HepG2 (cell line): ENCODE measurements around the gene RAD51D.

ENCODE experiments used
- LBX2 ChIP-seq: sonication (generic); formaldehyde crosslinking; IDR thresholded peaks from 2 replicates; pipeline ENCODE4 v1.5.0; 2020; ENCODE audit warnings: missing genetic modification reagents, mild to moderate bottlenecking, borderline replicate concordance
- MAFG ChIP-seq: sonication (generic); formaldehyde crosslinking; IDR thresholded peaks from 2 replicates; pipeline ENCODE4 v1.5.1; 2020; ENCODE audit warnings: mild to moderate bottlenecking, missing genetic modification reagents
- SMAD1 ChIP-seq: sonication (generic); formaldehyde crosslinking; IDR thresholded peaks from 2 replicates; pipeline ENCODE4 v1.4.0; 2020; ENCODE audit warnings: missing genetic modification reagents, low read depth, mild to moderate bottlenecking, borderline replicate concordance
- SOX6 ChIP-seq, 2 experiments: fragments of 450-650 bp in 1 of 2; sonication (generic) in 1 of 2; formaldehyde crosslinking in 1 of 2; IDR thresholded peaks; 2 replicates each; pipeline versions ENCODE4 v1.4.0 to v1.6.1; 2017 to 2020; ENCODE audit warnings: antibody characterized with exemption in 1 of 2, mild to moderate bottlenecking in 1 of 2, missing genetic modification reagents in 1 of 2
- THAP8 ChIP-seq: sonication (generic); formaldehyde crosslinking; IDR thresholded peaks from 2 replicates; pipeline ENCODE4 v1.5.1; 2020; ENCODE audit warnings: missing genetic modification reagents, mild to moderate bottlenecking, borderline replicate concordance
- ZNF138 ChIP-seq: sonication (generic); formaldehyde crosslinking; IDR thresholded peaks from 2 replicates; pipeline ENCODE4 v1.5.0; 2020; ENCODE audit warnings: mild to moderate bottlenecking, low read depth, missing genetic modification reagents
- ZNF776 ChIP-seq: sonication (generic); formaldehyde crosslinking; IDR thresholded peaks from 2 replicates; pipeline ENCODE4 v1.4.0; 2020; ENCODE audit warnings: mild to moderate bottlenecking, missing genetic modification reagents

- TF ChIP-seq SMAD1 (CRISPR knock-in tag) (no peak), LBX2 (CRISPR knock-in tag) (no peak), SOX6 (IDR thresholded peaks at IDR 0.05) (no peak), SOX6 (CRISPR knock-in tag; IDR thresholded peaks at IDR 0.05) (no peak; the same call in 1 of the 2 replicates), ZNF776 (no peak; the same call in 1 of the 2 replicates), ZNF138 (CRISPR knock-in tag) (no peak), THAP8 (CRISPR knock-in tag) (no peak), MAFG (CRISPR knock-in tag) (no peak)
Observed at GRCh38 chr17:35088881-35089585, 30.6 kb downstream of the RAD51D start.
